ENCODE results near the gene RCAN1. TPM values are rescaled to one million over a fixed set of nuclear protein-coding genes. Genes with fewer than 3 reads are reported as not detected.

The RCAN1 gene
- total and polyA plus RNA-seq, 9 of the 15 experiments (the other 6 are each of a cell fraction or from before 2014, with no cell fraction given) = 4.4 to 16.5 (median 12.3) TPM

DNA sequence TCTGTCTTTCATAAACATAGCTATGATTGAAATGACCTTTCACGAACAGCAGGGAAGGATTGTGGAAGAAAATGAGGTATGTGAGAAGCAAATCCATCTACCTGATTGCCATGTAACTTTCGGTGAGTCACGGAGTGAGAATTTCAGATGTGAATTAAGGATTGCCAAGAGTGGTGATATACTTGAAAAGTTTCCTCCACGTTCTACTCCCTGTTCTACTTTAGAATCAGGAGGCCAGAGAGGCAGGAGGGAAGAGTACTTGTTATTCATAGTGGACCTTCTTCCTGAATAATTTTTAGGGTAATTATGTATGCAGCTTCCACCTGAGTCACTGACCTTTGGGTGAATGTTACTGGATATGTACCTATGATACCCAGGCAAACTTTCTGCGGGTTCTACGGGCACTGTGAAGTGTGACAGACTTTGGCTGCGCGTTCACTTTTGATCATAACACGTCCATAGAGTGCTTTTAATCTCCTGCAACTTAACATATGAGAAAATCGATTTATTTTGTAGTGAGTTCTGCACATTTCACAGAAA is 100.3 kb downstream of the RCAN1 start:
- TF ChIP-seq CTBP1 (IDR thresholded peaks at IDR 0.05; ENCODE audit: borderline replicate concordance) (no peak), RUNX1 (IDR thresholded peaks at IDR 0.05; ENCODE audit: low read depth) (no peak), PHTF2 (CRISPR knock-in tag; IDR thresholded peaks at IDR 0.05) (no peak), POLR2AphosphoS5 (IDR thresholded peaks at IDR 0.05; ENCODE audit: control insufficient read depth, insufficient read depth, low read depth, low read length) (no peak), ELF2 (CRISPR knock-in tag; IDR thresholded peaks at IDR 0.05) (no peak), TRIM24 (IDR thresholded peaks at IDR 0.05) (no peak), CBX3 (IDR thresholded peaks at IDR 0.05; ENCODE audit: borderline replicate concordance in 1 of 2, low read length in 2 of 2) (no peak), SRSF1 (IDR thresholded peaks at IDR 0.05; ENCODE audit: low read depth, low read length) (no peak), XRCC4 (IDR thresholded peaks at IDR 0.05; ENCODE audit: extremely low read depth, insufficient read depth, insufficient read length) (no peak), ZNF224 (CRISPR knock-in tag; IDR thresholded peaks at IDR 0.05) (no peak), BHLHE40 (IDR thresholded peaks at IDR 0.05; ENCODE audit: low read length) (no peak), ZNF707 (CRISPR knock-in tag; conservative IDR thresholded peaks at IDR 0.05) (no peak), ZNF589 (CRISPR knock-in tag; IDR thresholded peaks at IDR 0.05; ENCODE audit: low read depth) (no peak), NCOA6 (IDR thresholded peaks at IDR 0.05) (no peak)
- TF ChIP-seq, protein P1, sequence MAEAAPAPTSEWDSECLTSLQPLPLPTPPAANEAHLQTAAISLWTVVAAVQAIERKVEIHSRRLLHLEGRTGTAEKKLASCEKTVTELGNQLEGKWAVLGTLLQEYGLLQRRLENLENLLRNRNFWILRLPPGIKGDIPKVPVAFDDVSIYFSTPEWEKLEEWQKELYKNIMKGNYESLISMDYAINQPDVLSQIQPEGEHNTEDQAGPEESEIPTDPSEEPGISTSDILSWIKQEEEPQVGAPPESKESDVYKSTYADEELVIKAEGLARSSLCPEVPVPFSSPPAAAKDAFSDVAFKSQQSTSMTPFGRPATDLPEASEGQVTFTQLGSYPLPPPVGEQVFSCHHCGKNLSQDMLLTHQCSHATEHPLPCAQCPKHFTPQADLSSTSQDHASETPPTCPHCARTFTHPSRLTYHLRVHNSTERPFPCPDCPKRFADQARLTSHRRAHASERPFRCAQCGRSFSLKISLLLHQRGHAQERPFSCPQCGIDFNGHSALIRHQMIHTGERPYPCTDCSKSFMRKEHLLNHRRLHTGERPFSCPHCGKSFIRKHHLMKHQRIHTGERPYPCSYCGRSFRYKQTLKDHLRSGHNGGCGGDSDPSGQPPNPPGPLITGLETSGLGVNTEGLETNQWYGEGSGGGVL (CRISPR knock-in tag; IDR thresholded peaks at IDR 0.05) = no peak
- TF ChIP-seq, protein P2, sequence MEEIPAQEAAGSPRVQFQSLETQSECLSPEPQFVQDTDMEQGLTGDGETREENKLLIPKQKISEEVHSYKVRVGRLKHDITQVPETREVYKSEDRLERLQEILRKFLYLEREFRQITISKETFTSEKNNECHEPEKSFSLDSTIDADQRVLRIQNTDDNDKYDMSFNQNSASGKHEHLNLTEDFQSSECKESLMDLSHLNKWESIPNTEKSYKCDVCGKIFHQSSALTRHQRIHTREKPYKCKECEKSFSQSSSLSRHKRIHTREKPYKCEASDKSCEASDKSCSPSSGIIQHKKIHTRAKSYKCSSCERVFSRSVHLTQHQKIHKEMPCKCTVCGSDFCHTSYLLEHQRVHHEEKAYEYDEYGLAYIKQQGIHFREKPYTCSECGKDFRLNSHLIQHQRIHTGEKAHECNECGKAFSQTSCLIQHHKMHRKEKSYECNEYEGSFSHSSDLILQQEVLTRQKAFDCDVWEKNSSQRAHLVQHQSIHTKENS (CRISPR knock-in tag; IDR thresholded peaks at IDR 0.05) = no peak
- TF ChIP-seq, protein P3, sequence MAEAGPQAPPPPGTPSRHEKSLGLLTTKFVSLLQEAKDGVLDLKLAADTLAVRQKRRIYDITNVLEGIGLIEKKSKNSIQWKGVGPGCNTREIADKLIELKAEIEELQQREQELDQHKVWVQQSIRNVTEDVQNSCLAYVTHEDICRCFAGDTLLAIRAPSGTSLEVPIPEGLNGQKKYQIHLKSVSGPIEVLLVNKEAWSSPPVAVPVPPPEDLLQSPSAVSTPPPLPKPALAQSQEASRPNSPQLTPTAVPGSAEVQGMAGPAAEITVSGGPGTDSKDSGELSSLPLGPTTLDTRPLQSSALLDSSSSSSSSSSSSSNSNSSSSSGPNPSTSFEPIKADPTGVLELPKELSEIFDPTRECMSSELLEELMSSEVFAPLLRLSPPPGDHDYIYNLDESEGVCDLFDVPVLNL (CRISPR knock-in tag; IDR thresholded peaks at IDR 0.05; ENCODE audit: low read depth) = no peak
- TF ChIP-seq, protein P4, sequence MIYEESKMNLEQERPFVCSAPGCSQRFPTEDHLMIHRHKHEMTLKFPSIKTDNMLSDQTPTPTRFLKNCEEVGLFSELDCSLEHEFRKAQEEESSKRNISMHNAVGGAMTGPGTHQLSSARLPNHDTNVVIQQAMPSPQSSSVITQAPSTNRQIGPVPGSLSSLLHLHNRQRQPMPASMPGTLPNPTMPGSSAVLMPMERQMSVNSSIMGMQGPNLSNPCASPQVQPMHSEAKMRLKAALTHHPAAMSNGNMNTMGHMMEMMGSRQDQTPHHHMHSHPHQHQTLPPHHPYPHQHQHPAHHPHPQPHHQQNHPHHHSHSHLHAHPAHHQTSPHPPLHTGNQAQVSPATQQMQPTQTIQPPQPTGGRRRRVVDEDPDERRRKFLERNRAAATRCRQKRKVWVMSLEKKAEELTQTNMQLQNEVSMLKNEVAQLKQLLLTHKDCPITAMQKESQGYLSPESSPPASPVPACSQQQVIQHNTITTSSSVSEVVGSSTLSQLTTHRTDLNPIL (CRISPR knock-in tag; IDR thresholded peaks at IDR 0.05) = no peak
- DNase-seq (ENCODE audit: extremely low read depth in 1 of 4, low spot score in 3 of 4) = no peak
- 25% methylated on average over 10 of the region's 10 CpGs for WGBS (ENCODE audit: insufficient coverage, low coverage, missing lambda C conversion rate)
- H3K4me3 ChIP-seq = no peak overlapping the region
- no peak overlapping the region for H3K9ac ChIP-seq (ENCODE audit: insufficient read depth in 1 of 2, low read depth in 2 of 2, low read length in 2 of 2)
- H3K27me3 ChIP-seq (ENCODE audit: control insufficient read depth in 2 of 2, insufficient read depth in 2 of 2, low read length in 2 of 2) = no peaks in the 10 kb centered on the region
- no peaks in the 10 kb centered on the region for H4K20me1 ChIP-seq (replicated peaks; ENCODE audit: control insufficient read depth, insufficient read depth, low read length)
- BruUV-seq (replicated peaks) = no TSS peak
- POLR2A ChIA-PET = interaction anchor here (0.7 to 1.2 kb wide), 2 partner anchors 8 to 39 kb away, joined by 3 to 4 read pairs; no protein-coding TSS in a partner anchor
- in situ Hi-C loops (cut with MboI) = no loop called here
- H3K4me1 ChIP-seq (replicated peaks in 1 of 2; ENCODE audit: control insufficient read depth in 2 of 2, insufficient read depth in 2 of 2, low read length in 2 of 2) = 0 out of 5 replicates have a peak, but pooled peaks cover 0 to 3% of the 10 kb centered on the region in 2 experiments
- no peaks in the 10 kb centered on the region for H3K36me3 ChIP-seq (ENCODE audit: control insufficient read depth, insufficient read depth, low read length)
- no peak overlapping the region for H3K4me2 ChIP-seq (ENCODE audit: insufficient read depth, low read length)
- no peaks in the 10 kb centered on the region for H3K9me3 ChIP-seq (replicated peaks; ENCODE audit: control insufficient read depth, insufficient read depth, low read depth, low read length)
- no peaks in the 10 kb centered on the region for H3K9me1 ChIP-seq (ENCODE audit: control insufficient read depth, insufficient read depth, low read length)
- FAIRE-seq = no peak
- intact Hi-C loops (cut with micrococcal nuclease) = no loop called here
- CTCF ChIA-PET (ENCODE audit: low intra/inter-chr PET ratio) = no interaction called here
- no peak overlapping the region for H2AFZ ChIP-seq (ENCODE audit: low read depth, low read length)
- no peak for ATAC-seq
- H3K27ac ChIP-seq (ENCODE audit: extremely low read depth, low read depth, low read length) = no peak overlapping the region
- H3K79me2 ChIP-seq (ENCODE audit: control insufficient read depth, insufficient read depth, low read length) = no peaks in the 10 kb centered on the region
